Lower leg skin (tissue), 4 donors: ENCODE results near the gene IPO9. TPM values are rescaled to one million over a fixed set of nuclear protein-coding genes. Genes with fewer than 3 reads are reported as not detected.

Experiments
- DNase-seq, 2 donors: peaks; one replicate each; pipeline ENCODE4 v3.0.0-alpha.2; 2019; ENCODE audit warnings: low spot score in 2 of 2
- H3K4me3 ChIP-seq: fragments of 200-600 bp; sonication (generic); 2 replicates; pipeline ENCODE4 v1.5.1; 2017; ENCODE audit warnings: mild to moderate bottlenecking, low read depth; ENCODE audit not compliant: poor library complexity, severe bottlenecking
- CTCF ChIP-seq, 3 donors: fragments of 450-650 bp; IDR thresholded peaks; one replicate each; pipeline ENCODE4 v1.5.1; 2016; ENCODE audit warnings: antibody characterized with exemption in 3 of 3, mild to moderate bottlenecking in 3 of 3, moderate library complexity in 2 of 3
- POLR2A ChIP-seq, 2 donors: fragments of 450-650 bp; IDR thresholded peaks; one replicate each; pipeline ENCODE4 v1.6.1; 2016 to 2017; ENCODE audit warnings: antibody characterized with exemption in 2 of 2, mild to moderate bottlenecking in 1 of 2, moderate library complexity in 1 of 2
- WGBS, 2 donors: methylation state at CpG; one replicate each; pipeline ENCODE4 v1.1.5; 2018; 5-methylcytosine and 5-hydroxymethylcytosine counted together
- intact Hi-C: fragments of 100-400 bp; cut with DNase I; formaldehyde crosslinking; loops from one replicate; pipeline ENCODE4 v1.15.0; 2023; ENCODE audit warnings: low total_unique reads
- total RNA-seq, 4 donors: library from RNA; depleted of rRNA; stranded (reverse); fragments of >200 nt; gene quantifications; one replicate each; pipeline ENCODE4 v1.1.0, GENCODE V29; 2016

The IPO9 gene
- total RNA-seq, 4 donors from 2014 or later, result 12.1 to 16.3 (median 15.4) TPM

DNA sequence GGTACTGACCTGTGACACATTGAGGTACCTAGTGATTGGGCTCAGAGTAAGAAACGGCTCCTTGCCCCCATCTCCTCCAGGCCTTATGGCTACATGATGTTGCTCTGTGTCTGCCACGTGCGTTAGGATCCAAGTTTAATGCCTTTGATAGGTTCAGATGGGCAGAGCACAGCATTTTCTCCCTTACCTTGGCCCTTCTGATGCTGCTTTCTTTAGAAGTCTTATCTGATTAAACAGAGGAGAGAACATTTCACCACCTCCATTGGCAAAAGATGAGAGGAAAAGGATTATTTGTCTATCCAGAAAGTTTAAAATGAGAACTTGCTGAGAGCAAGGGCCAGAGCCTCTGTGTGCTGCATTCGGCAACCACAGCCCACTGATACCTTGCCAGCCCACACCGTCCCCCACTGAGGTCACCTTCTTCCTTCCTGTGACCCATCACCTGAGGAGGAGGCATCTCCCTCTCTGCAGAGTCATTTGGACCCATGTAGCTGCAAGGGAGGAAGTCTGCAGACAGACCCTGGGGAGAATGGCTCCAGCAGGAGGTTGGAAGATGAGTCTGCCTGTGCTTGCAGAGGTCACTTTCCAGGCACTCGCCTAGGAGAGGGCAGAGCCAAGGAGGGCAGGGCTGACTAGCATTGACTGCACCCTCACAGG, 76.4 kb downstream of the IPO9 start:
- H3K4me3 ChIP-seq, result no peak overlapping the region
- no peak for DNase-seq
- intact Hi-C loops, result no loop called here
- 36 to 44% methylated on average over 6 of the region's 6 CpGs for WGBS, 2 donors
- TF ChIP-seq POLR2A (IDR thresholded peaks at IDR 0.05), result no peak
- TF ChIP-seq CTCF (IDR thresholded peaks at IDR 0.05), result no peak

DNA sequence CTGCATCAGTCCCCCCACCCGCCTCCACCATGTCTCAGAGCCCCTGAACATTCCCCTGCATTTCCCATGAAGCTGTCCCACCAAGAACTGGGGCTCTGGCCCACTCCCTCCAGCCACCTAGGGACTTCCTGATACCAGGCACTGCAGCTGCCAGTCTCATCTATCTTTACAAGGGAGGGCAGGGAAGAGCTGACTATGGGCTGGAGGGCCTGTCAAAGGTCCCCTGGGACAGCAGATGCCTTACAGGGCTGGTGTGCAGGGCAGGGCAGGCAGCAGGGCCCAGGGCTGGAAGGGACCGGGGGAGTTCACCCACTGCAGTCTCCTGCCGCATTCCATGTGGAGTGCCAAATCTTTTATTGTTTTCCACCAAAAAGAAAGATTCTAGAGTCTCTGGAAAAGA, 77.4 kb downstream of the IPO9 start:
- no peak overlapping the region for H3K4me3 ChIP-seq
- intact Hi-C loops, result no loop called here
- DNase-seq, result no peak
- TF ChIP-seq POLR2A (IDR thresholded peaks at IDR 0.05) (no peak), CTCF (IDR thresholded peaks at IDR 0.05) (no peak)
- 87 to 93% methylated on average over 3 of the region's 3 CpGs for WGBS, 2 donors

- intact Hi-C loops, result no loop called here
- 92 to 95% methylated on average over 6 of the region's 6 CpGs for WGBS, 2 donors
- TF ChIP-seq CTCF (IDR thresholded peaks at IDR 0.05) (no peak), POLR2A (IDR thresholded peaks at IDR 0.05) (no peak)
These were observed 78.7 kb downstream of the IPO9 start for GRCh38 chr1:201907621-201908020.

GRCh38 chr1:201911826-201912571, 83.0 kb downstream of the IPO9 start:
- intact Hi-C loops, result no loop called here
- TF ChIP-seq CTCF (IDR thresholded peaks at IDR 0.05) (no peak), POLR2A (IDR thresholded peaks at IDR 0.05) (no peak)
- no peak for DNase-seq
- H3K4me3 ChIP-seq, result no peak overlapping the region
- 79 to 80% methylated on average over 4 of the region's 4 CpGs for WGBS, 2 donors

More at GRCh38 chr1:201907621-201908020, 78.7 kb downstream of the IPO9 start:
- H3K4me3 ChIP-seq, result no peak overlapping the region
- DNase-seq, result no peak

GRCh38 chr1:201912832-201913231, 83.9 kb downstream of the IPO9 start:
- WGBS, 2 donors, result 77% methylated on average over 5 of the region's 5 CpGs
- TF ChIP-seq POLR2A (IDR thresholded peaks at IDR 0.05), result no peak
- no peak for TF ChIP-seq CTCF (IDR thresholded peaks at IDR 0.05)
- intact Hi-C loops, result no loop called here
- DNase-seq, result no peak
- H3K4me3 ChIP-seq, result no peak overlapping the region
